A673 (cell line): ENCODE data around the gene COPZ1.

Source experiments
- EZH2 ChIP-seq: fragments of 200-600 bp; sonication (generic); IDR thresholded peaks from 2 replicates; pipeline ENCODE4 v1.6.1; 2017; ENCODE audit warnings: borderline replicate concordance, low read depth, mild to moderate bottlenecking, mixed read lengths, antibody characterized with exemption, low read length; ENCODE audit not compliant: poor library complexity, severe bottlenecking
- TF ChIP-seq, protein P1 (sequence below): fragments of 300-800, 200-600 bp; sonication (generic); conservative IDR thresholded peaks from 2 replicates; pipeline ENCODE4 v1.5.1; 2017; ENCODE audit warnings: low read depth, mild to moderate bottlenecking, antibody characterized with exemption, low read length, moderate library complexity, mixed read lengths

DNA sequence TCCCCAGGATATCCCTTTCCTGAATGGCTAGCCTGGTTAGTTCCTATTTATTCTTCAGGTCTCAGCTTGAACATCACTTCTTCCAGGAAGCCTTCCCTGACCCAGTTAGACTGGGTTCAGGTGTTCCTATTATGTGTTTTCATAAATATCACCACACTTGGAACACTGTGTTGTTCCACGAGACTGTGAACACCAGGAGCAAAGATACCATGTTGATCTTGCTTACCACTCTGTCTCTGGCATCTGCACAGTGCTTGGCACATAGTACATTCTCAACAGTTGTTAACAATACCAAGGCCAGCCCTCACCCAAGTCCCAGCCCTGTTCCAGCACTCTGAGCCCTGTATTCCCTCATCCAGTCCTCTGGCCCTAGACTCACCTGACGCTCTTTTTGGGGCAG lies 73.3 kb downstream of the COPZ1 start:
- TF ChIP-seq, protein P1, sequence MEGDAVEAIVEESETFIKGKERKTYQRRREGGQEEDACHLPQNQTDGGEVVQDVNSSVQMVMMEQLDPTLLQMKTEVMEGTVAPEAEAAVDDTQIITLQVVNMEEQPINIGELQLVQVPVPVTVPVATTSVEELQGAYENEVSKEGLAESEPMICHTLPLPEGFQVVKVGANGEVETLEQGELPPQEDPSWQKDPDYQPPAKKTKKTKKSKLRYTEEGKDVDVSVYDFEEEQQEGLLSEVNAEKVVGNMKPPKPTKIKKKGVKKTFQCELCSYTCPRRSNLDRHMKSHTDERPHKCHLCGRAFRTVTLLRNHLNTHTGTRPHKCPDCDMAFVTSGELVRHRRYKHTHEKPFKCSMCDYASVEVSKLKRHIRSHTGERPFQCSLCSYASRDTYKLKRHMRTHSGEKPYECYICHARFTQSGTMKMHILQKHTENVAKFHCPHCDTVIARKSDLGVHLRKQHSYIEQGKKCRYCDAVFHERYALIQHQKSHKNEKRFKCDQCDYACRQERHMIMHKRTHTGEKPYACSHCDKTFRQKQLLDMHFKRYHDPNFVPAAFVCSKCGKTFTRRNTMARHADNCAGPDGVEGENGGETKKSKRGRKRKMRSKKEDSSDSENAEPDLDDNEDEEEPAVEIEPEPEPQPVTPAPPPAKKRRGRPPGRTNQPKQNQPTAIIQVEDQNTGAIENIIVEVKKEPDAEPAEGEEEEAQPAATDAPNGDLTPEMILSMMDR: no peak
- TF ChIP-seq EZH2: no peak
